GM21526 (cell line): ENCODE results near the gene KDM4C.

Experiments
- ATAC-seq: cut with Tn5 transposase; IDR thresholded peaks from one replicate; pipeline ENCODE4 v1.9.1; 2021; ENCODE audit warnings: moderate library complexity; ENCODE audit not compliant: unreplicated experiment, low FRiP score

Gene KDM4C

GRCh38 chr9:6897898-6898302 is 140.1 kb downstream of the KDM4C start:
- ATAC-seq, result no peak

DNA sequence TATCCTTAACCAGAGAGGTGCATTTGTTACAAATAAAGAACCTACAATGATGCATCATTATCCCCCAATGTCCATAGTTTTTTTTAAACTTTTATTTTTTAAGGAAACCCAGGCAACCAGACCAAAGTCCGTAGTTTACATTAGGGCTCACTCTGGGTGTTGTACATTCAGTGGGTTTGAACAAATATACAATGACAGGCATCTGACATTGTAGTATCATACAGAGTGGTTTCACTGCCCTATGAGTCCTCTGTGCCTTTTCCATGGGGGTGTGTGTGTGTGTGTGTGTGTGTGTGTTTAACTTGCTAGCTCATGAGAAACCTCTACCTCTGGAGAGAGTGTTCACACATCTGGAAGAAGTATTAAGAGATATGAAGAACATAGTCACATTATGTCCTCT is 141.5 kb downstream of the KDM4C start:
- no peak for ATAC-seq

DNA sequence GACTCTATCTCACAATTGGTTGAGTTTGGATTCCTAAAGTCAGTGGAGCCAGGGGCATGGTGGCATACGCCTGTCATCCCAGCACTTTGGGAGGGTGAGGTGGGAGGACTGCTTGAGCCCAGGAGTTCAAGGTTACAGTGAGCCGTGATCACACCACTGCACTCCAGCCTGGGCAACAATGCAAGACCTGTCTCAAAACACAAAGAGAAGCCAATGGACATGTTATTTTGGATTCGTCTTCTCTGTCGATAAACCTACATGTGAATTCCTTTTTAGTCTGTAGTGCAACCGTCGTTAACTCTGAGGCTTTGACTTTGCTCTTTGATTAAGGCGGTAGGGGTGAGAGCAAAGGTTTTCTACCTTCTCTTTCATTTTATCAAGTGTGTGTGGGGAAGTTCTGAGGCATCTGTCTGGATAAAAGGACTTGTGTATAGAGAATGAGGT is 142.7 kb downstream of the KDM4C start:
- ATAC-seq, result no peak

DNA sequence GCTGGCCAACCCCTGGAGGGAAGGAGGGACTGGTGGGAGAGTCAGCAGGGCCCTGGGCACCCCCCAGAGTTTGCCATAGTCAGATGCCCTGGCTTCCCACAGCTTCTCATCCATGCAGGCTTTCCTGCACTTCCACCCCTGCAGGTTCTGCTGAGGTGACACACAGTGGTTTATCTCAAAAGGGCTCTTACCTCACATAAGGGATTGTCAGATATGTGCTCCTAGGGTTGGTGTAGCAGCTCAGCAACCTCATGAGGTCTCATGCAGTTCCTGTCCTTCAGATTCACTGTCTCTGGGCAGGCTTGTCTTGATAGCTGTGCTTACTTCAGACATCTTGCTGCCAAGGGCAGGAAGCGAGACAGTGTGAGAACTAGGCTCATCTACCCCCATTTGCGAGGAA is 143.4 kb downstream of the KDM4C start:
- ATAC-seq, result no peak

DNA sequence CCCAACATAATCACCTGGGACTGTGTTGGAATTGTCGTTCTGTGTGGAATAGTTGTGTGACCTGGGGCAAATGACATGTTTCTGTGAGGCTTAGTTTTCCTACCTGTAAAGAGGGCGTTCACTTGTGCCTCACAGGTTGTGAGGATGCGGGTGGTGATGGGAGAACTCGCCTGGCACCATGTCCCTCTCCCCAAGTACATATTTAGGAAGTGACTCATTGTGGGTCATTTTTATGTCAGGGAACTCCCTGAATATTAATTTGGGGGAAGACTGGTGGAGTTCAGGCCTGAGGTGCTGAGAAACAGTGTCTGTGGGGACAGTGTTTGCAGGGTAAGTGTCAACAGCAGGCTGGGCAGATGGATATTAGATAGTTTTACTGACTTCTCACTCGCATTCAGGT is 144.7 kb downstream of the KDM4C start:
- no peak for ATAC-seq

- no peak for ATAC-seq
These were observed 146.6 kb downstream of the KDM4C start for GRCh38 chr9:6904371-6904770.

GRCh38 chr9:6905850-6906375 is 148.1 kb downstream of the KDM4C start:
- ATAC-seq, result no peak

GRCh38 chr9:6907772-6908381 is 150.1 kb downstream of the KDM4C start:
- ATAC-seq, result no peak

GRCh38 chr9:6909181-6909580 is 151.4 kb downstream of the KDM4C start:
- ATAC-seq, result no peak

GRCh38 chr9:6910032-6910431 is 152.3 kb downstream of the KDM4C start:
- ATAC-seq, result no peak

GRCh38 chr9:6910497-6910896 is 152.7 kb downstream of the KDM4C start:
- no peak for ATAC-seq

DNA sequence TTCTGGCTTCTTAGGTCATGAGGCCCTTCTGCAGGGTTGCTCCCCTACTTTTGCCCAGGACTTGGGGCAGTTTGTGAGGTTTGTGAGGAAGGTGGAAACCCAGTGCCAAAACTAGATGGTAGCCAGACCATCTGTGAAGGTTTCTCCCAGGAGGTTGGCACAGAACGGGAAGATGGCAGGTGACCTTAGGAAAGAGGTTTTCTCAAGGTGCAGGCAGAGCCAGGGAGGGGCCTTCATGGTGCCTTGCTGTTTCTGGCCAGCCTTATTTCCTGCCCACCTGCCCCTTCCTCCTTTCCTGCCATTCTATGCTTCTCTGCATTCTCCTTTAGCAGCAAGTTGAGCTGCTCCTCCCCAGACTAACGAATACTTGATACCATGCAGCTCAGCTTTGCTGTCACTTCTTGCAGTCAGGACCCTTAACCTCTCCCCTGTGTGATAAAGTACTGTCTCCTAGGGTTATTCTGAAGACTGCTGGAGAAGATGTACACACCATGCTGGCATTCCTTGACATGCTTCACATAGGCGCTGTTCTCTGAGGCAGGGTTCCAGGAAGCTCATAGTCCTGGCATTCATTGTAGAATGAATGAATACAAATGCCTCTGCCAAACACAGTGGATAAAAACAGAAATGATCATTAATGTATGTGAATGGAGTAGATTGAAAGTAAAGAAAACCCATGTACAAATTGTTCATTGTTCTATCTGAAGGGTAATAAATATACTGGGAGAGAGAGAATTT is 154.3 kb downstream of the KDM4C start:
- no peak for ATAC-seq

DNA sequence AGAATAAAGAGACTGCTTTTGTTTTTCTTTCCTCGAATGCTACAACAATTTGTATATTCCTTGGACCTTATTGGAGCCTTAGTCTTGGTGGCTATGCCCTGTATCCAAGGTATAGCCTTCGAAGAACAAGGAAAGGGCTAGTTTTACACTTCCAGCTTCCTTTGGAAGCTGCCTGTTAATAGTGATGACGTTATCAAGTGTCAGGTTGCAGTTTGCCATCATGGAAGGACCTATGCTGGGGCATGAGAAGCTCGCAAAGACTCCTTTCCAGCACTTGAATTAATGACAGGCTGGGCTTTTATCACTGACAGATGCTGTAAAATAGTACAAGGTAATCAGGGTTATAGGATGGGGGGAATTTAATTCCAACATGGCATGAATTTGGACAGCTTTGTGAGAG is 157.9 kb downstream of the KDM4C start:
- no peak for ATAC-seq

- ATAC-seq, result peak; percentile 90
These were observed 159.4 kb downstream of the KDM4C start for GRCh38 chr9:6917162-6917561.

DNA sequence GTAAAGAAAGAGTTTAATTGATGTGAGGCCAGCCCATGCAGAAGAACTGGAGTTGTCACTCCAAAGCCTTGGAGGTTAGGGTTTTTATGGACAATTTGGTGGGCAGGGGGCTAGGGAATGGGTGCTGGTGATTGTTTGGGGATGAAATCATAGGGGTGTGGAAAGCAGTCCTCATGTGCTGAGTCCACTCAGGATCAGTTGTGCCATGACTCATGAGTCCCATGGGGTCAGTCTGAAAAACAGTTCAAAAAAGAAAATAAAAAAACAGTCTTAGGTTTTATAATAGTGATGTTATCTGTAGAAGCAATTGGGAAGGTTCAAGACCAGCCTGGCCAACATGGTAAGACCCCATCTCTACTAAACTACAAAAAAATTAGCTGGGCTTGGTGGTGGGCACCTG is 162.3 kb downstream of the KDM4C start:
- no peak for ATAC-seq

- no peak for ATAC-seq
These were observed 163.5 kb downstream of the KDM4C start for GRCh38 chr9:6921315-6921714.

DNA sequence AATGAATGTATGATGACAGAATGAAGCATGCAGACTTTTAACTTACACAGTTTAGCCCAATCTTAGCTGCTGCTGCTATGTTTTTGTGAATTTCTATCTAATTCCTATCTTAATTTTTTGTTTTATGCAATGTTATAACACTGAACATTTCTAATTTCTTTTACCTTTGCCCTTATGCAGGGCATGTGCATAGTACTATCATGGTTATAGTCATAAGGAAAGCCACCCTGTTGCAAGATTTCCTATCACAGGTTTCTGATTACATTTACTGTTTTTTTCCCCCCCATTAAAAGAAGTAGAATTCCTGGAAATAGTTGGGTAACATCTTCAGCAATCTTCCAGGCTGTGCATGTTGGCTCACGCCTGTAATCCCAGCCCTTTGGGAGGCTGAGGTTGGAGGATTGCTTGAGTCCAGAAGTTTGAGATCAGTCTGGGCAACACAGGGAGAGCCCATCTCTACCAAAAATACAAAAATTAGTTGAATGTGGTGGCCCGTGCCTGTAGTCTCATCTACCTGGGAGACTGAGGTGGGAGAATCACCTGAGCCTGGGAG is 164.4 kb downstream of the KDM4C start:
- ATAC-seq, result no peak

GRCh38 chr9:6922680-6923079 is 164.9 kb downstream of the KDM4C start:
- ATAC-seq, result no peak

DNA sequence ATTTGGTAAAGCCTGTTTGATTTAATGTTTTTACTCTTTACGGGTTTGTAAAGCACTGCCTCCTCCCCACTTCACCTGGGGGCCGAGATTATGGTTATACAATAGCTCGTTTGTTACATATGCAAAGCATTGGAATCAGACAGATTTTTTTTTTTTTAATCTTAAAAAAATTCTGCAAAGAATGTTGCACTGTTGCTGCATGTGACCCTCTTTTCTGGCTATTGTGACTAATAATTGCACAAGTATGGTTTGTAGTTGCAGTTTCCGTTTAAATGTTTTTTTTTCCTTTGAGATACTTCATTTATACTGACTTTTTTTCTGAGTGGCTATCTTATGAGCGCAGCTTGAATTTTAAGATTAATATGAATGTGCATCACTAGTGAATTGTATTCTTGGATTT is 165.3 kb downstream of the KDM4C start:
- ATAC-seq, result no peak

- no peak for ATAC-seq
These were observed 166.4 kb downstream of the KDM4C start for GRCh38 chr9:6924149-6924548.

- ATAC-seq, result no peak
These were observed 167.3 kb downstream of the KDM4C start for GRCh38 chr9:6924988-6925563.
